Dendritic cell treated with granulocyte-macrophage colony-stimulating factor and Interleukin-4, amounts not matched to agents 40 ng/mL and 50 ng/mL, for 4 days (primary cell): ENCODE results near the gene OSBPL3.

Experiments used
- H3K27ac Mint-ChIP-seq: one replicate; pipeline ENCODE4 v1.8.0; 2022; ENCODE audit warnings: mild to moderate bottlenecking, mixed read lengths
- H3K27me3 Mint-ChIP-seq: one replicate; pipeline ENCODE4 v1.8.0; 2022; ENCODE audit warnings: mild to moderate bottlenecking, mixed read lengths
- H3K36me3 Mint-ChIP-seq: one replicate; pipeline ENCODE4 v1.8.0; 2022; ENCODE audit warnings: low read depth, mixed read lengths
- H3K4me1 Mint-ChIP-seq: one replicate; pipeline ENCODE4 v1.8.0; 2022; ENCODE audit warnings: low read depth, mixed read lengths
- H3K4me3 Mint-ChIP-seq: one replicate; pipeline ENCODE4 v1.8.0; 2022; ENCODE audit warnings: mild to moderate bottlenecking, moderate library complexity, mixed read lengths
- H3K9me3 Mint-ChIP-seq: one replicate; pipeline ENCODE4 v1.8.0; 2022; ENCODE audit warnings: mixed read lengths
- intact Hi-C: fragments of 100-400 bp; cut with micrococcal nuclease; formaldehyde crosslinking; loops from one replicate; pipeline ENCODE4 v1.15.0; 2022

The OSBPL3 gene

DNA sequence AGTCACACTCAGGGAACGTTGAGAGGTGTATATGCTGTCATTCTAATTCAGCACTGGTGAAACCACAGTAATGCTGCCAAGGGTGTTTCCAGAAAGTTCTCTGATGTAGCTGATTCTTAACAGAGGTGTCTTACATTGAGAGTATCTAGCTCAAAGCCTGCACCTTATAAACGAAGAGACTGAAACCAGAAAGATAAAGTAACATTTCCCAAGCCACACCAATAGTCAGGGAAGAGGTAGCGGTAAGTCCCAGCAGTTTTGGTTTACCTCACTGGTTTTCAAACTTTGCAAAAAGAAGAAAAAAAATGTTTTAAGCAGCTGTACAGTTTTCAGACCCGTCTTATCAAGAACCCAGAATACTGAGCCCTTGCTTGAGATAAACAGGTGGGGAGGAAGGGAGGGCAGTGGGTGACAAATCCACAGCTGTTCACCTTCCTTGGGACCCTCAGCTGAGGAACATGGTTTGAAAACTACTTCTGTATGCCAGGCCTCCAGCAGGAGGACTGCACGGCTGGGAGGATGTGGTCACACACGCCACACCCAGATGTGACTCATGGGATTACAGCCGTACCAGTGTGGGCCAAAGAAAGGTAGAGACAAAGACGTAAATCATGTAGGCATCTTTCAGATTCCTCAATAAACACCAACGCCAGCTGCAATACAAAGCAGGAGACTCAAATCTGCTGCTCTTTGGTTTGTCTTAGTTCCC lies 158.8 kb downstream of the OSBPL3 start:
- H3K27me3 Mint-ChIP-seq: no peaks in the 10 kb centered on the region
- peaks cover 75% of the 10 kb centered on the region for H3K36me3 Mint-ChIP-seq
- intact Hi-C loops: loop anchor here (1.0 to 5.0 kb wide), 3 partner anchors 8 to 160 kb away; partner anchors contain the start of gene OSBPL3
- peak overlapping the region; percentile 83 for H3K27ac Mint-ChIP-seq
- peak overlapping the region; percentile 35 for H3K4me3 Mint-ChIP-seq
- peaks cover 36% of the 10 kb centered on the region for H3K4me1 Mint-ChIP-seq
- H3K9me3 Mint-ChIP-seq: no peaks in the 10 kb centered on the region

DNA sequence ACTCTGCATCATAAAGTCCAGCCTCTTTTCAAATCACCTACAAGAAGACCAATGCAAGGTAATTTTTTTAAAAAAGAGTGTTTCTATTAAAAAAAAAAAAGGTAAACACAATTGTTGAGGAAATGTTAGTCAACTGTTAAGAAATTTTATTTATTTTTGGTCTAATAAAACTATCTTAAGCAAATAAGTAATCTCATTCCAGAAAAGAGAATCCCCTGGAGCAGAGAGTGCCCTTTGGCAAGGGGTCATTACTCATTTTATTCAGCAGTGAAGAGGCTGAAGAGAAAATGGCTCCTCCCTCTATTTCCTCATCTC lies 159.3 kb downstream of the OSBPL3 start:
- intact Hi-C loops: loop anchor here (1.0 to 5.0 kb wide), 4 partner anchors 9 to 250 kb away; partner anchors contain the start of gene OSBPL3
- Mint-ChIP-seq H3K4me3 (no peak overlapping the region), H3K4me1 (peaks cover 31% of the 10 kb centered on the region), H3K27me3 (no peaks in the 10 kb centered on the region), H3K9me3 (no peaks in the 10 kb centered on the region), H3K27ac (peak overlapping the region; percentile 83), H3K36me3 (peaks cover 76% of the 10 kb centered on the region)

DNA sequence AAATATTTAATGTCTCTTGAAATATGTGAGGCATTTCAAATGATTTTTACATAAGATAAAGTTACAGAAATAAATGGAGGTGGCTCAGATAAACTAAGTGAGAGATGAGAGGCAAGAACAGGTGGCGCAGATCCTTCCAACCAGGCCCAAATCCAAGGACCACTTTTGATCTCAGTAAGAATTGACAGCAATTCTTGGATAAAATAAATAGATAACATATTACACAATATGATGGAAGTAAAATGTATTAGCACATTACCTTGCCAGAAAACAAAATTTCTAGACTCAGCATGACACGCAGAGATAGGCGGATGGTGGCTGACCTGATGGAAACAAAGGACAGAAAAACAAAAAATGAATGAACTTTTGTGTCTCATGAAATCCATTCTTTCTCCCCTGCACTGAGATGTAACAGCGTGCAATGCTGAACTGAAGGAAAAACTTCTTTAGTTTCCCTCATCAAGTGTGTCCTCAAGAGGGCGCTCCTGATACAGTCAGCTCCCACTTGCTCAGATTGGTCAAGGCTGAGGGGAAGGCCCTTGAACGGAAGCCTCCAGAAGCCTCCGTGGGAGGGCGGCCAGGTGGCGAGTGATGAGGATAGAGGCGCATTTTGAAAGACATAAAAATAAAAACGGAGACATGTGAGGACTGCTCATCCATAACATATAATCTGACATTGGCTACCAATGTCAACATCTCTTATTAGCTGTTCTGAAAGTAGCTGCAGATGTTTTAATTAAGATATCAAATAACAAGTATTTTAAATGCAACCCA lies 159.9 kb downstream of the OSBPL3 start:
- H3K4me1 Mint-ChIP-seq: peaks cover 25% of the 10 kb centered on the region
- H3K36me3 Mint-ChIP-seq: peaks cover 77% of the 10 kb centered on the region
- peak overlapping the region; percentile 10 for H3K4me3 Mint-ChIP-seq
- no peaks in the 10 kb centered on the region for H3K27me3 Mint-ChIP-seq
- no peaks in the 10 kb centered on the region for H3K9me3 Mint-ChIP-seq
- H3K27ac Mint-ChIP-seq: peak overlapping the region; percentile 50
- intact Hi-C loops: loop anchor here (1.0 to 5.0 kb wide), 3 partner anchors 47 to 250 kb away; partner anchors contain the start of gene OSBPL3

DNA sequence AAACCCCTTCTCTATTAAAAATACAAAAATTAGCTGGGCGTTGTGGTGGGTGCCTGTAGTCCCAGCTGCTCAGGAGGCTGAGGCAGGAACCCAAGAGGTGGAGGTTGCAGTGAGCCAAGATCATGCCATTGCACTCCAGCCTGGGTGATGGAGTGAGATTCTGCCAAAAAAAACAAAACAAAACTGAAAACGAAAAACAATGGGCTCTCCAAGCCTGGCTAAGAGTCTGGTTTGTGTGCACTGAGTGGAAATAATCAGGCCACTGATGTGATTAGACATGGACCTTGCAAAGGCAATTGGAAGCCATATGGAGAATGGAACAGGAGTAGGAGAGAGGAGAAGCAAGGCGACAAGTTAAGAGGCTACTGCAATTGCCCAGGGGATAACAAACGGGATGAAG lies 162.6 kb downstream of the OSBPL3 start:
- Mint-ChIP-seq H3K4me3 (no peak overlapping the region), H3K36me3 (peaks cover 81% of the 10 kb centered on the region), H3K27ac (no peak overlapping the region), H3K4me1 (peaks cover 17% of the 10 kb centered on the region), H3K9me3 (no peaks in the 10 kb centered on the region), H3K27me3 (no peaks in the 10 kb centered on the region)
- intact Hi-C loops: no loop called here

DNA sequence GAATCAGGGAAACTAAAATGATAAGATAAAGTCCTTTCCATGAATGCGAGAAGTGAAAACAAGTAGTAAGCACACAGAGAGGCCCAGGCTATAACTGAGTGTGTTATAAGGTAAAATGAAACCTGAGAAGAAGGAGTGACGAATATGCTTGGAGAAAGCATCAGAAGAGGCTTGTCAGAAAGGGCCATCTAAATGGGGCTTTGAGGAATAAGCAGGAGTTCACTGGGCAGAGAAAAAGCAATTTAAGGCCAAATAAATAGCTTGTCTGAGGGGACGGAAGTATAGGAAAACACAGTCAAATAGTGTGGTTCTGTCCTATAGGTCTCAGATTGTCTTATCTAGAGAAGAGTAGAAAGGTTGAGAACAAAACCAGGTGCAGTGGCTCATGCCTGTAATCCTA lies 163.1 kb downstream of the OSBPL3 start:
- no peaks in the 10 kb centered on the region for H3K9me3 Mint-ChIP-seq
- H3K27ac Mint-ChIP-seq: no peak overlapping the region

DNA sequence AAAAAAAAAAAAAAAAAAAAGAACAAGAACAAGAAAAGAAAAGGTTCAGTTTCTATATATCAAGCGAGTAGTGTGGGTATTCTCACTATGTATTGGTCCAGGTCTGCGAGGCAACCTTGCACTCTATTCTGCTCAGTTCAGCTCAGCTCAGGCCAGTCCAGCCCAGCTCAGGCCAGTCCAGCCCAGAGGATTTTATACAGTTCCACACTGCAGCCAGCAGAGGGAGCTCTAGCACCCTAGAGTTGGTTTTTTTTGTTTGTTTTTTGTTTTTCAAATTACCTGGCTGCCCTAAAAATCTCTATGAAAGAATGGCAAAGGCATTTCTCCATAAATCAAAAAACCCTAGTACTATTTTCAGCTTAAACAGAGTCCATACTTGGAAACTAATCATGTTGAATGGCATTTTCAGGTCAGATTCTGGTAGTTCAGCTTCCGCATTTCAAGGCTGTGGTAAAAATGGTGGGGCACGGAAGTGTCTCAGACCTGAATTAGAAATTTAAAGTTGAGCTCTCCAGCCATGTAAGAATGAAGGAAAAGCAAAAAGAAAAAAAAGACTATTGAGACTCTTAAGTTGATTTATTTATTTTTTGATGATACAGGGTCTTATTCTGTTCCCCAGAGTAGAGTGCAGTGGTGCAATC lies 167.6 kb downstream of the OSBPL3 start:
- H3K36me3 Mint-ChIP-seq: peaks cover 99% of the 10 kb centered on the region
- H3K4me1 Mint-ChIP-seq: no peaks in the 10 kb centered on the region
- H3K9me3 Mint-ChIP-seq: no peaks in the 10 kb centered on the region
- intact Hi-C loops: loop anchor here (1.0 to 2.0 kb wide), 2 partner anchors 258 to 282 kb away; no protein-coding TSS in a partner anchor
- no peaks in the 10 kb centered on the region for H3K27me3 Mint-ChIP-seq
- H3K27ac Mint-ChIP-seq: no peak overlapping the region
- no peak overlapping the region for H3K4me3 Mint-ChIP-seq

More for the DNA sequence above, 163.1 kb downstream of the OSBPL3 start:
- H3K4me3 Mint-ChIP-seq: no peak overlapping the region
- peaks cover 86% of the 10 kb centered on the region for H3K36me3 Mint-ChIP-seq
- no peaks in the 10 kb centered on the region for H3K27me3 Mint-ChIP-seq
- intact Hi-C loops: no loop called here
- H3K4me1 Mint-ChIP-seq: peaks cover 16% of the 10 kb centered on the region

DNA sequence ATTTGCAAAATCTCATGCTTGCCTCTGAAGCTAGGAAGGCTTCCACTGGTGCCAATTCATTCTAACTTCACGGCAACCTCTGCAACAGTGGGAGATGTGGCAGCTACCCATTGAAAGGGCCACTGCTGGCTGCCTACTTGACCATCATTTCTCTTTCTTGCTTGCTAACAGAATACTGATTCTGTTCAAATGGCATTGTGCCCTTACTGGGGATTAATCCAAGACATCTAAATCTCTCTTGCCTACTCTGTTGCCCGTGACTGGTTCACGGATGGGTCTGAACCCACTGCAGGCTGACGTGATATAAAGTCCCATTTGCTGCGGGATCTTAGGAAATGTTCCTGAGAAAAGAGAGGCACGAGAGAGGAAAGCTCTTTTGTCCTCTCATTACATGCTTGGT lies 171.5 kb downstream of the OSBPL3 start:
- no peak overlapping the region for H3K4me3 Mint-ChIP-seq
- no peak overlapping the region for H3K27ac Mint-ChIP-seq
- no peaks in the 10 kb centered on the region for H3K9me3 Mint-ChIP-seq
- H3K27me3 Mint-ChIP-seq: no peaks in the 10 kb centered on the region
- intact Hi-C loops: no loop called here
- peaks cover 90% of the 10 kb centered on the region for H3K36me3 Mint-ChIP-seq
- H3K4me1 Mint-ChIP-seq: no peaks in the 10 kb centered on the region

DNA sequence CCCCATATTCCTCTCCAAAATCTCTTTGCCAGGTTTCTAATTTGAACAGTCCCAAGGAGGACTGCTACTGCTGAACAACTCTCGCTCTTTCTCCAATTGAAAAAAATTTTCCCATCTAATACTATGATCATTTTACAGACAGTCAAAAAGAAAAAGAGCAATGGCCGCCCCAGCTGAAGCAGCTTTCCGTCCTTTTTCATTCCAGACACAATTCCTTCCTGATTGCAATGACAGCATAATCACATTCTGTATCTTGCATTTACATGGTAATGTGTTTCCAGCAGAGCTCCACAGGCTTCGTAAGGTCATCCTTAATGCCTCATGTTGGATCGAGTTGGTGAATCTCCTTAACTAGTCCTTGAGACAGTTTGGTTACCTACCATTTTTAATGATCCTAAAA lies 177.7 kb downstream of the OSBPL3 start:
- H3K4me3 Mint-ChIP-seq: no peak overlapping the region

DNA sequence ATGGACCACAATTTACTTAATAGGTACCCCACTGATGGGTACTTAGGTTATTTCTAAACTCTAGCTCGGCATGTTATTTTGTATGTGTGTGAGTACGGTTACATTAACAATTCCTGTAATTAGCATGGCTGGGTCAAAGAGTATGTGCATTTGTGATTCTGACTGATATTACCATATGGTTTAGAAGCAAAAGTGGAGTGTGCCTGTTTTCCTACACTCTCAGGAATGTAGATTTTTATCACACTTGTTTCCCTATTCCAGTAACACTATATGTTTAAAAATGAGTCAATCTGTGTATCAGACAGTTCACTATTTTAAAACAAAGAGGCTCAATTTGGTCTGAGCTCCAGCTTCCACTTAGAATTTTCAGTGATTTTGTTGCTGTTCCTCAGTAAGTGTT lies 178.1 kb downstream of the OSBPL3 start:
- intact Hi-C loops: no loop called here
- H3K27ac Mint-ChIP-seq: no peak overlapping the region
- H3K4me1 Mint-ChIP-seq: no peaks in the 10 kb centered on the region
- peaks cover 84% of the 10 kb centered on the region for H3K36me3 Mint-ChIP-seq
- no peaks in the 10 kb centered on the region for H3K27me3 Mint-ChIP-seq
- no peak overlapping the region for H3K4me3 Mint-ChIP-seq
- no peaks in the 10 kb centered on the region for H3K9me3 Mint-ChIP-seq

More for the DNA sequence above, 177.7 kb downstream of the OSBPL3 start:
- intact Hi-C loops: no loop called here
- no peaks in the 10 kb centered on the region for H3K4me1 Mint-ChIP-seq
- no peak overlapping the region for H3K27ac Mint-ChIP-seq
- H3K27me3 Mint-ChIP-seq: no peaks in the 10 kb centered on the region
- H3K36me3 Mint-ChIP-seq: peaks cover 84% of the 10 kb centered on the region
- no peaks in the 10 kb centered on the region for H3K9me3 Mint-ChIP-seq

DNA sequence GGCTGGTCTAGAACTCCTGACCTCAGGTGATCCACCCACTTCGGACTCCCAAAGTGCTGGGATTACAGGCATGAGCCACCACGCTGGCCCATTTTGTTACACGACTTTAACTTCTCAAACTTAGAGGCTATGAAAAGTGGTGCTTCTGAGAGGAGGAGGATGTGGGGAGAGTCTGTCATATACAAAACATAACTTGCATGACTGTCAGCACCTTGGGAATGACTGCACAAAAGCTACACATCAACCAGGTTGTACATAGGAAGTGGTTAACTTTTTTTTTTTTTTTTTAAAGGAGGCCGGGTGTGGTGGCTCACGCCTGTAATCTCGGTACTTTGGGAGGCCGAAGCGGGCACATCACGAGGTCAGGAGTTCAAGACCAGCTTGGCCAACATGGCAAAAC lies 179.3 kb downstream of the OSBPL3 start:
- intact Hi-C loops: no loop called here
- Mint-ChIP-seq H3K27me3 (no peaks in the 10 kb centered on the region), H3K9me3 (no peaks in the 10 kb centered on the region), H3K27ac (no peak overlapping the region), H3K4me3 (no peak overlapping the region), H3K4me1 (no peaks in the 10 kb centered on the region), H3K36me3 (peaks cover 86% of the 10 kb centered on the region)

DNA sequence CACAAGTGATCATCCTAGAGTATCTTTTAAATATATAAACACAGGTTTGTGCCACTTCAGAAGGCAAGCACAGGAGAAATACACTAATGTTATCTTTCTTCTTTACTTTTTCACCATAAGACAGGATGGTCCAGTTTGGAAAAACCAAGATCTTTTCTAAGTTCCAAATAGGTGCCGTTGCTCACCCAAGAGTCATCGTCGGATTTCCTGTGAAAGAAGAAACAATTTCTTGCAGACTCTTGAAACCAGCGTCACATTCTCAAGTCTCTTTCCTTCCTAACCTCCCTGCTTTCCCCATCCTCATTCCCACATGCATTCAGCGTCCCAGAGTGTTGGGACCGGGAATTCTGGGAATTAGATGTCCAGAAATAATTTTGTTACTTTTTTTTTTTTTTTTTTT lies 179.9 kb downstream of the OSBPL3 start:
- no peak overlapping the region for H3K27ac Mint-ChIP-seq
- no peaks in the 10 kb centered on the region for H3K9me3 Mint-ChIP-seq
- peaks cover under 1% of the 10 kb centered on the region for H3K4me1 Mint-ChIP-seq
- H3K36me3 Mint-ChIP-seq: peaks cover 91% of the 10 kb centered on the region
- intact Hi-C loops: no loop called here
- H3K4me3 Mint-ChIP-seq: no peak overlapping the region
- H3K27me3 Mint-ChIP-seq: no peaks in the 10 kb centered on the region

DNA sequence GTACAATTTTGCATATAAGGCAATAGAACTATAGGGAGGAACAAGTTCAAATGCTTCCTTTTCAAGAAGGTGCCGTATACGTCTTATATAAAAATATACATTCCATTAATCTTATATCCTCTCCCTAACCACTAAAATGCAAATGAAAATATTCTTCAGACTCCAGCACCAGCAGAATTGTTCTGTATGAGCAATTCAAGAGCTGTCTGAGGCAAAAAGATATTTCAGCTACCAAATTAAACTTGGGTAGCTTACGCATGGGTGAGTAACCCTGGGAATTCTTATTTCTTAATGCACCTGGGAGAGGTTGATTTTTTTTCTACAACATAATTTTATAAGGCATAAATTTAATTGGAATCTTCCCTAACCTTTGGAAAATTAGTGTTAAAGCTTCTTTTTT lies 180.5 kb downstream of the OSBPL3 start:
- Mint-ChIP-seq H3K4me1 (peaks cover 6% of the 10 kb centered on the region), H3K36me3 (peaks cover 93% of the 10 kb centered on the region), H3K27ac (no peak overlapping the region), H3K4me3 (no peak overlapping the region), H3K9me3 (no peaks in the 10 kb centered on the region), H3K27me3 (no peaks in the 10 kb centered on the region)
- intact Hi-C loops: no loop called here

DNA sequence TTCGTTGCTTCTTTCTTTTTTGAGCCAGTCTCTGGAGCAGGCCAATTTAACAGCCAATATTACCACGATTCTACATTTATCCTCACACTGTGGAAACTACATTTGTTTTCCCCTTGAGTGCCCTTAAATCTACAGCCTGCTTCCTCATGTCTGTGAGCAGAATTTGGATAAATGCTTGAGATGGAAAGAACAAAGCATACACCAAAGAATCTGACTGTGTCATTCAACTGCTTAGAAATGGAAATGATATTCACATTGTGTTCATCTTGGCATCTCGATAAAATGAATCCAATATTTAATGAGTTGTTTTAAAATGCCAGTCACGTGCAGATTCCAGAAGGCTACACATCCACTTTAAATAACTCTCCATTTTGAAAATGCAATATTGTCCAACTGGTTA lies 181.7 kb downstream of the OSBPL3 start:
- intact Hi-C loops: no loop called here
- Mint-ChIP-seq H3K27me3 (no peaks in the 10 kb centered on the region), H3K27ac (no peak overlapping the region), H3K9me3 (no peaks in the 10 kb centered on the region), H3K4me1 (peaks cover 13% of the 10 kb centered on the region), H3K4me3 (no peak overlapping the region), H3K36me3 (peaks cover 81% of the 10 kb centered on the region)

DNA sequence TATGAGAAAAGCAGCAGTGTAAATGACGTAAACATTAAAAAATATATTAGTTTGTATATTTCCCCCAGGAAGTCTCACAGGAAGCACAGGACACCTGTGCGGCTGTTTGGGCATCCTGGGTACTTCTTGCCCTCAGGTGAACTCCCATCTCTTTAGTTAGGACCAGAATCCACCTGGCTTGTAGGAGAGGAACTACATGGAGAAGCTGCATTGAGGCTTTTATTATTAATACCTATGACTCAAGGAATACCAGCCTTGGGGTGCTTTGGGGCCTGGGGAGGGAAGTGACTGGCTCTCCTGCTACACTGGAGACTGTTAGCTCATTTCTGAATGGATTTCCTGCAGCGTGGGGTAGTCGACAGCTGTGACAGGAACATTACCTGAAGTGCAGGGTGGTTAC lies 182.7 kb downstream of the OSBPL3 start:
- intact Hi-C loops: no loop called here

More for the DNA sequence above, 182.7 kb downstream of the OSBPL3 start:
- Mint-ChIP-seq H3K27ac (no peak overlapping the region), H3K4me3 (no peak overlapping the region), H3K27me3 (no peaks in the 10 kb centered on the region), H3K4me1 (peaks cover 13% of the 10 kb centered on the region), H3K36me3 (peaks cover 75% of the 10 kb centered on the region), H3K9me3 (no peaks in the 10 kb centered on the region)
